Skeletal muscle satellite cell (primary cell): ENCODE data around the gene C1QB.

Source experiments
- H3K27me3 ChIP-seq: 2 replicates; pipeline ENCODE4 v1.7.0; 2013; ENCODE audit warnings: low read length; ENCODE audit not compliant: control insufficient read depth, insufficient read depth
- H3K36me3 ChIP-seq: 2 replicates; pipeline ENCODE4 v1.7.0; 2013; ENCODE audit warnings: mild to moderate bottlenecking, control low read depth, low read length; ENCODE audit not compliant: insufficient read depth
- H3K4me1 ChIP-seq: 2 replicates; pipeline ENCODE4 v1.7.0; 2013; ENCODE audit warnings: low read length; ENCODE audit not compliant: control insufficient read depth, insufficient read depth
- H3K4me2 ChIP-seq: 2 replicates; pipeline ENCODE4 v1.7.0; 2013; ENCODE audit warnings: mild to moderate bottlenecking, low read length
- H3K4me3 ChIP-seq: 2 replicates; pipeline ENCODE4 v1.7.0; 2013; ENCODE audit warnings: low read length
- H3K9ac ChIP-seq: 2 replicates; pipeline ENCODE4 v1.7.0; 2013; ENCODE audit warnings: mild to moderate bottlenecking, low read depth, low read length, moderate library complexity
- H3K9me3 ChIP-seq: replicated peaks from 2 replicates; pipeline ENCODE4 v1.7.0; 2013; ENCODE audit warnings: mild to moderate bottlenecking, control low read depth, low read length

The C1QB gene

DNA sequence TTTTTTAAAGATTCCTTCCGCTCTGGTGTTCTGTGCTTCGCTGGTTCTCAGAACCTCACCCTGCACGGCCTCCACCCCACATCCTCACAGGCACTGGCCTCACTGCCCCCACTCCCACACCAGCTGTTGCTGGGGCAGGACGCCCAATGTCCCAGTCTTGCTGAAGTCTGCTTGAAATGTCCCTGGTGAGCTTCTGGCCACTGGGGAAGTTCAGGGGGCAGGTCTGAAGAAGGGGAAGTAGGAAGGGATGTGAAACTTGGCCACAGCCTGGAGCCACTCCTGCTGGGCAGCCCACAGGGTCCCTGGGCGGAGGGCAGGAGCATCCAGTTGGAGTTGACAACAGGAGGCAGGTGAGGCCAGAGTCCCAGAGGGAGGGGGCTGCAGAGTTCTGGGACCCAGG lies 16.7 kb upstream of the C1QB start, which contains the start of gene C1QA:
Gene C1QA, plus strand, starts transcription at position 276 of the 400 bp plus-strand sequence. CDS start 989 bp downstream, outside the sequence.
- Histone ChIP-seq H3K4me3 (no peak within 1 kb of the TSS), H3K36me3 (no peaks in the 10 kb centered on the region)

GRCh38 chr1:22636927-22637326 lies 16.1 kb upstream of the C1QB start:
- H3K4me1 ChIP-seq: no peaks in the 10 kb centered on the region
- H3K27me3 ChIP-seq: peaks cover 51% of the 10 kb centered on the region
- H3K9ac ChIP-seq: no peak overlapping the region
- H3K9me3 ChIP-seq: no peaks in the 10 kb centered on the region
- no peak overlapping the region for H3K4me2 ChIP-seq
- no peaks in the 10 kb centered on the region for H3K36me3 ChIP-seq
- H3K4me3 ChIP-seq: no peak overlapping the region

More for the DNA sequence above, 16.7 kb upstream of the C1QB start, which contains the start of gene C1QA:
- H3K9me3 ChIP-seq: no peaks in the 10 kb centered on the region
- no peak within 1 kb of the TSS for H3K9ac ChIP-seq
- H3K4me1 ChIP-seq: no peaks in the 10 kb centered on the region
- peaks cover 54% of the 10 kb centered on the region for H3K27me3 ChIP-seq
- H3K4me2 ChIP-seq: no peak within 1 kb of the TSS

- Histone ChIP-seq H3K27me3 (peaks cover 46% of the 10 kb centered on the region), H3K9ac (no peak overlapping the region), H3K4me2 (no peak overlapping the region)
Measured at GRCh38 chr1:22637907-22638445, 15.1 kb upstream of the C1QB start.

GRCh38 chr1:22638476-22639234 lies 14.4 kb upstream of the C1QB start:
- Histone ChIP-seq H3K4me3 (no peak overlapping the region), H3K27me3 (peaks cover 39% of the 10 kb centered on the region), H3K36me3 (no peaks in the 10 kb centered on the region), H3K4me2 (no peak overlapping the region), H3K9ac (no peak overlapping the region), H3K4me1 (no peaks in the 10 kb centered on the region), H3K9me3 (no peaks in the 10 kb centered on the region)

More at GRCh38 chr1:22637907-22638445, 15.1 kb upstream of the C1QB start:
- no peak overlapping the region for H3K4me3 ChIP-seq
- no peaks in the 10 kb centered on the region for H3K9me3 ChIP-seq
- no peaks in the 10 kb centered on the region for H3K4me1 ChIP-seq
- no peaks in the 10 kb centered on the region for H3K36me3 ChIP-seq

DNA sequence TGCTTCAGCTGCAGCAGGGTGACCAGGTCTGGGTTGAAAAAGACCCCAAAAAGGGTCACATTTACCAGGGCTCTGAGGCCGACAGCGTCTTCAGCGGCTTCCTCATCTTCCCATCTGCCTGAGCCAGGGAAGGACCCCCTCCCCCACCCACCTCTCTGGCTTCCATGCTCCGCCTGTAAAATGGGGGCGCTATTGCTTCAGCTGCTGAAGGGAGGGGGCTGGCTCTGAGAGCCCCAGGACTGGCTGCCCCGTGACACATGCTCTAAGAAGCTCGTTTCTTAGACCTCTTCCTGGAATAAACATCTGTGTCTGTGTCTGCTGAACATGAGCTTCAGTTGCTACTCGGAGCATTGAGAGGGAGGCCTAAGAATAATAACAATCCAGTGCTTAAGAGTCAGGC lies 13.8 kb upstream of the C1QB start:
- Histone ChIP-seq H3K4me2 (no peak overlapping the region), H3K4me1 (no peaks in the 10 kb centered on the region), H3K36me3 (no peaks in the 10 kb centered on the region), H3K9ac (no peak overlapping the region), H3K27me3 (peaks cover 35% of the 10 kb centered on the region), H3K4me3 (no peak overlapping the region), H3K9me3 (no peaks in the 10 kb centered on the region)

GRCh38 chr1:22641247-22641646 lies 11.8 kb upstream of the C1QB start:
- H3K36me3 ChIP-seq: no peaks in the 10 kb centered on the region
- H3K4me2 ChIP-seq: no peak overlapping the region
- H3K27me3 ChIP-seq: peaks cover 35% of the 10 kb centered on the region
- H3K4me1 ChIP-seq: no peaks in the 10 kb centered on the region
- H3K4me3 ChIP-seq: no peak overlapping the region
- H3K9ac ChIP-seq: no peak overlapping the region
- H3K9me3 ChIP-seq: no peaks in the 10 kb centered on the region

GRCh38 chr1:22641906-22642636 lies 11.0 kb upstream of the C1QB start:
- Histone ChIP-seq H3K4me1 (no peaks in the 10 kb centered on the region), H3K4me2 (no peak overlapping the region), H3K9ac (no peak overlapping the region), H3K27me3 (peaks cover 30% of the 10 kb centered on the region), H3K9me3 (no peaks in the 10 kb centered on the region), H3K4me3 (no peak overlapping the region), H3K36me3 (no peaks in the 10 kb centered on the region)

DNA sequence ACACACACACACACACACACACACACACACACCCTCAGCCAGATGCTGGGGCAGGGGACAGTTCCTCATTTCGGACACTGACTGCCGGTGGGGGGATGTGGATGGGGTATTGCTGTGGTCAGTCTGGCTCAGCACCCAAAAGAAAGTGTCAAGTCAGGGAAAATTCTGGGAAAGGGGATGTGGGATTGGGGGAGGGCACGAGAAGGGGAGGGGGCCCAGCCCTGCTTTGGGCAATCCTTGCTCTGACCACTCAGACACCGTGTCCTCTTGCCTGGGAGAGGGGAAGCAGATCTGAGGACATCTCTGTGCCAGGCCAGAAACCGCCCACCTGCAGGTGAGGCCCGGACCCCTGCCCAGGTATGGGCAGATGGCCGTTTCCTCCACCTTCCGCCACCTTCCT lies 9.7 kb upstream of the C1QB start, which contains the start of gene C1QC:
Gene C1QC, plus strand, starts transcription at position 253 of the 400 bp plus-strand sequence. CDS start 391 bp downstream, outside the sequence.
- Histone ChIP-seq H3K4me2 (no peak within 1 kb of the TSS), H3K36me3 (no peaks in the 10 kb centered on the region), H3K9me3 (no peaks in the 10 kb centered on the region), H3K9ac (no peak within 1 kb of the TSS), H3K27me3 (peaks cover 37% of the 10 kb centered on the region), H3K4me3 (no peak within 1 kb of the TSS), H3K4me1 (no peaks in the 10 kb centered on the region)

DNA sequence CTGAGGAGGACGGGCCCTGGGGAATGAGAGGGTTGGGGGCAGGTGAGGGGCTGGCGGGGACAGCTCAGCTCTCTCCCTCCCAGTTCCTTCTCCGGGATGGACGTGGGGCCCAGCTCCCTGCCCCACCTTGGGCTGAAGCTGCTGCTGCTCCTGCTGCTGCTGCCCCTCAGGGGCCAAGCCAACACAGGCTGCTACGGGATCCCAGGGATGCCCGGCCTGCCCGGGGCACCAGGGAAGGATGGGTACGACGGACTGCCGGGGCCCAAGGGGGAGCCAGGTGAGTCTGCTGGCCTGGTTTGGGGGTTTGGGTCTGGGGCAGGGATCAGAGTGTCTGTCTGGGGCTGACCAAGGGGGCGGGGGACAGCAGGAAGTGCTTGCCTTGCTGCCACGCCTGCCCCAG lies 9.1 kb upstream of the C1QB start:
- H3K27me3 ChIP-seq: peaks cover 42% of the 10 kb centered on the region

DNA sequence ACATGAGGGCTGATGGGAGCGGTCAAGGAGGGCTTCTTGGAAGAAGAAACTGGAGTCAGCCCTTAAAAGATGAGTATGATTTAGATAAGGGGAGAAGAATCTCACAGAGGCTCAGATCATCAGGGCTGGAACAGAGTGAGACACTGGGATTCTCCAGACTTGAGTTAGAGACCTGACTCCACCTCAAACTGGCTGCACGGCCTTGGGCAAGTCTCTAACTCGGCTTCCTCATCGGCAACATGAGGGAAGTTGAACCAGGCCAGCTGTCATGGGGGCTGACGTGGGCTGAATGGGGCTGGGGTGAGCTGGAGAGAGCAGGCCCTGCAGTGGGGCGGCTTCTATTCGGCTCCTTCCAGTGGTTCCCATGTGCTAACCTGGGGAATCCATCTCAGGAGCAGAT lies 7.1 kb upstream of the C1QB start:
- H3K9me3 ChIP-seq: no peaks in the 10 kb centered on the region
- no peaks in the 10 kb centered on the region for H3K4me1 ChIP-seq
- no peaks in the 10 kb centered on the region for H3K36me3 ChIP-seq
- no peak overlapping the region for H3K4me3 ChIP-seq
- no peak overlapping the region for H3K4me2 ChIP-seq
- H3K9ac ChIP-seq: no peak overlapping the region
- H3K27me3 ChIP-seq: peaks cover 45% of the 10 kb centered on the region

More for the DNA sequence above, 9.1 kb upstream of the C1QB start:
- H3K36me3 ChIP-seq: no peaks in the 10 kb centered on the region
- H3K4me1 ChIP-seq: no peaks in the 10 kb centered on the region
- H3K4me2 ChIP-seq: no peak overlapping the region
- no peak overlapping the region for H3K4me3 ChIP-seq
- H3K9me3 ChIP-seq: no peaks in the 10 kb centered on the region
- no peak overlapping the region for H3K9ac ChIP-seq

DNA sequence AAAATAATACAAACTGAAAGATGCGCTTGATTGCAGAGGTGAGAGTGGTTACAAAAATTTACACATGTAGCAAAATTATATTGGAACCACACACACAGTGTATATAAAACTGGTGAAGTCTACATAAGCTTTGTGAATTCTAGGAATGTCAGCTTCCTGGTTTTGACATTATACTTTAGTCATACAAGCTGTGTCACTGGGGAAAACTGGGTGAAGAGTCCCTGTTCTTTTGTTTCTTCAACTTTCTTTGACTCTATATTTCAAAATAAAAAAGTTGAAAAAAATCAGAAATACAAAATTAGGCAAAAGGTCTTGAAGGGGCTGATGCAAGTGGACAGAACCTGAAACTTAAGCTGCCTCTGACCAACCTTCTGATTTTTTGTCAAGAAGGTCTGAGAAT lies 6.7 kb upstream of the C1QB start:
- Histone ChIP-seq H3K4me1 (no peaks in the 10 kb centered on the region), H3K27me3 (peaks cover 42% of the 10 kb centered on the region), H3K36me3 (no peaks in the 10 kb centered on the region), H3K4me2 (no peak overlapping the region), H3K4me3 (no peak overlapping the region), H3K9me3 (no peaks in the 10 kb centered on the region), H3K9ac (no peak overlapping the region)
